ENCODE measurements around the gene MEIS1.

- TF ChIP-seq FOXP2 (optimal IDR thresholded peaks at IDR 0.05; ENCODE audit: control extremely low read depth, extremely low read length, insufficient read depth) (no peak), POLR2AphosphoS5 (IDR thresholded peaks at IDR 0.05; ENCODE audit: borderline replicate concordance, low read depth, low read length) (no peak), EZH2 (IDR thresholded peaks at IDR 0.05) (no peak)
Measured at GRCh38 chr2:66488946-66489345, 54.0 kb downstream of the MEIS1 start.
